WTC11 (cell line): Measurements from ENCODE around the gene LRMDA. TPM values are rescaled to one million over a fixed set of nuclear protein-coding genes. Genes with fewer than 3 reads are reported as not detected.

Experiments
- ATAC-seq: fragments of 200-7000 bp; cut with Tn5 transposase; 2 replicates; pipeline ENCODE4 v1.10.0; 2021; ENCODE audit warnings: mild to moderate bottlenecking, moderate library complexity
- CTCF ChIA-PET: fragments of 300-600 bp; sonication (Branson Sonifier 250); formaldehyde crosslinking; loops from one replicate; lab custom pipeline; 2021; ENCODE audit warnings: antibody characterized with exemption; lab: Charles Lee
- POLR2A ChIA-PET: fragments of 350-600 bp; sonication (Branson Sonifier 250); formaldehyde crosslinking; loops from one replicate; lab custom pipeline; 2021; ENCODE audit warnings: antibody characterized with exemption; lab: Charles Lee
- DNase-seq: peaks from one replicate; pipeline ENCODE4 v3.0.0; 2021; ENCODE audit warnings: low spot score
- H3K27ac Mint-ChIP-seq: 2 replicates; pipeline ENCODE4 v1.8.0; 2021; ENCODE audit warnings: mixed read lengths
- H3K27me3 Mint-ChIP-seq: 2 replicates; pipeline ENCODE4 v1.8.0; 2021; ENCODE audit warnings: low read depth, mild to moderate bottlenecking, moderate library complexity, mixed read lengths
- H3K36me3 Mint-ChIP-seq: 2 replicates; pipeline ENCODE4 v1.8.0; 2021; ENCODE audit warnings: mixed read lengths
- H3K4me1 Mint-ChIP-seq: 2 replicates; pipeline ENCODE4 v1.8.0; 2022; ENCODE audit warnings: mixed read lengths
- H3K4me3 Mint-ChIP-seq: 2 replicates; pipeline ENCODE4 v1.8.0; 2021; ENCODE audit warnings: mild to moderate bottlenecking, moderate library complexity, mixed read lengths
- H3K9me3 Mint-ChIP-seq: 2 replicates; pipeline ENCODE4 v1.8.0; 2021; ENCODE audit warnings: mixed read lengths
- CREB1 ChIP-seq: sonication (generic); formaldehyde crosslinking; IDR thresholded peaks from 2 replicates; pipeline ENCODE4 v1.8.0; 2023; ENCODE audit warnings: mild to moderate bottlenecking, missing genetic modification reagents
- E2F4 ChIP-seq: sonication (generic); formaldehyde crosslinking; IDR thresholded peaks from 2 replicates; pipeline ENCODE4 v1.8.1; 2022; ENCODE audit warnings: low read depth, mild to moderate bottlenecking, moderate library complexity, missing genetic modification reagents, borderline replicate concordance
- ESRRA ChIP-seq: sonication (generic); formaldehyde crosslinking; IDR thresholded peaks from 2 replicates; pipeline ENCODE4 v1.8.1; 2022; ENCODE audit warnings: mild to moderate bottlenecking, missing genetic modification reagents, borderline replicate concordance
- GABPB1 ChIP-seq: sonication (generic); formaldehyde crosslinking; IDR thresholded peaks from 2 replicates; pipeline ENCODE4 v1.8.1; 2023; ENCODE audit warnings: mild to moderate bottlenecking, missing genetic modification reagents
- GRHL2 ChIP-seq: fragments of 250-450 bp; sonication (Bioruptor Pico); IDR thresholded peaks from 2 replicates; pipeline ENCODE4 v1.8.0; 2022; ENCODE audit warnings: mild to moderate bottlenecking, moderate library complexity; ENCODE audit not compliant: insufficient replicate concordance, severe bottlenecking
- IRF2 ChIP-seq: sonication (generic); formaldehyde crosslinking; IDR thresholded peaks from 2 replicates; pipeline ENCODE4 v1.8.0; 2022; ENCODE audit warnings: low read depth, missing genetic modification reagents, borderline replicate concordance
- NFE2L1 ChIP-seq: sonication (generic); formaldehyde crosslinking; IDR thresholded peaks from 2 replicates; pipeline ENCODE4 v1.8.1; 2023; ENCODE audit warnings: missing genetic modification reagents
- NR2C2 ChIP-seq: sonication (generic); formaldehyde crosslinking; IDR thresholded peaks from 2 replicates; pipeline ENCODE4 v1.8.0; 2022; ENCODE audit warnings: mild to moderate bottlenecking, missing genetic modification reagents
- NR3C1 ChIP-seq: sonication (generic); formaldehyde crosslinking; conservative IDR thresholded peaks from 2 replicates; pipeline ENCODE4 v1.8.1; 2023; ENCODE audit warnings: low read depth, mild to moderate bottlenecking, missing genetic modification reagents
- PRRX2 ChIP-seq: fragments of 250-450 bp; sonication (Bioruptor Pico); IDR thresholded peaks from 2 replicates; pipeline ENCODE4 v1.8.0; 2021; ENCODE audit warnings: mild to moderate bottlenecking
- TCF7 ChIP-seq: sonication (generic); formaldehyde crosslinking; IDR thresholded peaks from 2 replicates; pipeline ENCODE4 v1.8.0; 2022; ENCODE audit warnings: mild to moderate bottlenecking, low read depth, missing genetic modification reagents, moderate library complexity
- USF1 ChIP-seq: sonication (generic); formaldehyde crosslinking; IDR thresholded peaks from 2 replicates; pipeline ENCODE4 v1.8.0; 2022; ENCODE audit warnings: mild to moderate bottlenecking, missing genetic modification reagents
- ZNF138 ChIP-seq: sonication (generic); formaldehyde crosslinking; conservative IDR thresholded peaks from 2 replicates; pipeline ENCODE4 v1.8.1; 2022; ENCODE audit warnings: mild to moderate bottlenecking, moderate library complexity, missing genetic modification reagents
- ZNF219 ChIP-seq: sonication (generic); formaldehyde crosslinking; IDR thresholded peaks from 2 replicates; pipeline ENCODE4 v1.8.0; 2023; ENCODE audit warnings: missing genetic modification reagents, mild to moderate bottlenecking, borderline replicate concordance
- total RNA-seq: library from RNA; stranded (reverse); gene quantifications from 3 replicates; pipeline ENCODE4 v1.2.3, GENCODE V29; 2021
- TF ChIP-seq, protein P1 (sequence below): sonication (generic); formaldehyde crosslinking; IDR thresholded peaks from 2 replicates; pipeline ENCODE4 v1.8.1; 2023; ENCODE audit warnings: mild to moderate bottlenecking, missing genetic modification reagents
- TF ChIP-seq, protein P2 (sequence below): sonication (generic); formaldehyde crosslinking; IDR thresholded peaks from 2 replicates; pipeline ENCODE4 v1.8.1; 2022; ENCODE audit warnings: missing genetic modification reagents, borderline replicate concordance
- TF ChIP-seq, protein P3 (sequence below): sonication (generic); formaldehyde crosslinking; IDR thresholded peaks from 2 replicates; pipeline ENCODE4 v1.8.0; 2022; ENCODE audit warnings: mild to moderate bottlenecking, missing genetic modification reagents
- TF ChIP-seq, protein P4 (sequence below): sonication (generic); formaldehyde crosslinking; IDR thresholded peaks from 2 replicates; pipeline ENCODE4 v1.8.0; 2023; ENCODE audit warnings: missing genetic modification reagents, mild to moderate bottlenecking, borderline replicate concordance
- TF ChIP-seq, protein P5 (sequence below): sonication (generic); formaldehyde crosslinking; IDR thresholded peaks from 2 replicates; pipeline ENCODE4 v1.8.1; 2023; ENCODE audit warnings: mild to moderate bottlenecking, missing genetic modification reagents
- TF ChIP-seq, protein P6 (sequence below): sonication (generic); formaldehyde crosslinking; IDR thresholded peaks from 2 replicates; pipeline ENCODE4 v1.8.1; 2022; ENCODE audit warnings: mild to moderate bottlenecking, moderate library complexity, missing genetic modification reagents
- TF ChIP-seq, protein P7 (sequence below): sonication (generic); formaldehyde crosslinking; IDR thresholded peaks from 2 replicates; pipeline ENCODE4 v1.8.0; 2023; ENCODE audit warnings: mild to moderate bottlenecking, missing genetic modification reagents

Gene LRMDA
- total RNA-seq, 1 experiment from 2014 or later, result 0.92 TPM

DNA sequence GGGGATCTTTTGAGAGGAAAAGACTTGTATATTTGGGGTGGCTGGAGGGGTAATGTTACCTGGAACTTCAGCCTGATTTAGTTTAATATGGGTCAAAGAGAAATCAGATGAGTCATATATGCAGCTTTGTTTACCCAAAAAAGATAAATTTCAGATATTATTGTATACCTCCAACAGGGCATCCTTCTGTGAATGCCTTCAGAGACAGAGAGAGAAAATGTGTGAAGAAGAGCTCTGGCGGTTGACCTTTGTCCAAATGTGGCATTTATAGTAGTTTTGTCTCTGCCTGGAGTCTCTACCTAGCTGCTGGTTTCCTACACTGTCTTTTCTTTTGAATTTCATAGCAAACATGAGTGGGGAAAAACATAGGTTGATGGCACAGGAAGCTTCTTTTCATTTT is 21.6 kb downstream of the LRMDA start (continued):
- TF ChIP-seq PRRX2 (CRISPR knock-in tag) (no peak), GRHL2 (CRISPR knock-in tag) (no peak), IRF2 (CRISPR knock-in tag) (no peak)

DNA sequence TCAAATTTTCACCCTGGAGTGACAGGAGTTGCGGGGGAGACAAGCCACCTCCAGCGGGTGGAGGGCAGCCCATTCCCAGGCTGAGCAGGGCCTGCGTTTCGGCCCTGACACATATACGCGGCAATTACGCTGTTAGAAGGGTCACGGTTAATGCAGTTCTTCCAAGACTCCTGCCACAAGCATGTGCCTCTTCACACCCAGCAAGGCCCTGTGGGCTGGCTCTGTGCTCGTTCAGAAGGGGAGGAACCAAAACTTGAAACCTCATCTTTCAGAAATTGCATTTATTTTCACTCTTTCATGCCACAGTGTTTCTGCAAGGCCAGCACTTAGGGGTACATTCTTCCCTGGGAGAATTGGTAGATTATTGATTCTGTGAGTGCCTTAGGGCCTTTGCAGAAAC is 24.7 kb downstream of the LRMDA start:
- Mint-ChIP-seq H3K4me3 (no peak overlapping the region), H3K27ac (no peak overlapping the region), H3K4me1 (peaks cover 47% of the 10 kb centered on the region), H3K27me3 (peaks cover 40% of the 10 kb centered on the region), H3K9me3 (no peaks in the 10 kb centered on the region), H3K36me3 (no peaks in the 10 kb centered on the region)
- CTCF ChIA-PET, result no interaction called here
- ATAC-seq (no peak), DNase-seq (no peak)
- POLR2A ChIA-PET, result no interaction called here
- TF ChIP-seq USF1 (CRISPR knock-in tag) (no peak), E2F4 (no peak), GABPB1 (no peak), NR3C1 (CRISPR knock-in tag) (no peak), ESRRA (no peak), NR2C2 (CRISPR knock-in tag) (no peak), ZNF138 (CRISPR knock-in tag) (no peak), ZNF219 (CRISPR knock-in tag) (no peak), TCF7 (CRISPR knock-in tag) (no peak), CREB1 (CRISPR knock-in tag) (no peak), NFE2L1 (no peak)
- TF ChIP-seq, protein P1, sequence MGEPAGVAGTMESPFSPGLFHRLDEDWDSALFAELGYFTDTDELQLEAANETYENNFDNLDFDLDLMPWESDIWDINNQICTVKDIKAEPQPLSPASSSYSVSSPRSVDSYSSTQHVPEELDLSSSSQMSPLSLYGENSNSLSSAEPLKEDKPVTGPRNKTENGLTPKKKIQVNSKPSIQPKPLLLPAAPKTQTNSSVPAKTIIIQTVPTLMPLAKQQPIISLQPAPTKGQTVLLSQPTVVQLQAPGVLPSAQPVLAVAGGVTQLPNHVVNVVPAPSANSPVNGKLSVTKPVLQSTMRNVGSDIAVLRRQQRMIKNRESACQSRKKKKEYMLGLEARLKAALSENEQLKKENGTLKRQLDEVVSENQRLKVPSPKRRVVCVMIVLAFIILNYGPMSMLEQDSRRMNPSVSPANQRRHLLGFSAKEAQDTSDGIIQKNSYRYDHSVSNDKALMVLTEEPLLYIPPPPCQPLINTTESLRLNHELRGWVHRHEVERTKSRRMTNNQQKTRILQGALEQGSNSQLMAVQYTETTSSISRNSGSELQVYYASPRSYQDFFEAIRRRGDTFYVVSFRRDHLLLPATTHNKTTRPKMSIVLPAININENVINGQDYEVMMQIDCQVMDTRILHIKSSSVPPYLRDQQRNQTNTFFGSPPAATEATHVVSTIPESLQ (CRISPR knock-in tag), result no peak
- TF ChIP-seq, protein P2, sequence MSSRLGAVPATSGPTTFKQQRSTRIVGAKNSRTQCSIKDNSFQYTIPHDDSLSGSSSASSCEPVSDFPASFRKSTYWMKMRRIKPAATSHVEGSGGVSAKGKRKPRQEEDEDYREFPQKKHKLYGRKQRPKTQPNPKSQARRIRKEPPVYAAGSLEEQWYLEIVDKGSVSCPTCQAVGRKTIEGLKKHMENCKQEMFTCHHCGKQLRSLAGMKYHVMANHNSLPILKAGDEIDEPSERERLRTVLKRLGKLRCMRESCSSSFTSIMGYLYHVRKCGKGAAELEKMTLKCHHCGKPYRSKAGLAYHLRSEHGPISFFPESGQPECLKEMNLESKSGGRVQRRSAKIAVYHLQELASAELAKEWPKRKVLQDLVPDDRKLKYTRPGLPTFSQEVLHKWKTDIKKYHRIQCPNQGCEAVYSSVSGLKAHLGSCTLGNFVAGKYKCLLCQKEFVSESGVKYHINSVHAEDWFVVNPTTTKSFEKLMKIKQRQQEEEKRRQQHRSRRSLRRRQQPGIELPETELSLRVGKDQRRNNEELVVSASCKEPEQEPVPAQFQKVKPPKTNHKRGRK, result no peak
- TF ChIP-seq, protein P3, sequence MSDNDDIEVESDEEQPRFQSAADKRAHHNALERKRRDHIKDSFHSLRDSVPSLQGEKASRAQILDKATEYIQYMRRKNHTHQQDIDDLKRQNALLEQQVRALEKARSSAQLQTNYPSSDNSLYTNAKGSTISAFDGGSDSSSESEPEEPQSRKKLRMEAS (CRISPR knock-in tag), result no peak
- TF ChIP-seq, protein P4, sequence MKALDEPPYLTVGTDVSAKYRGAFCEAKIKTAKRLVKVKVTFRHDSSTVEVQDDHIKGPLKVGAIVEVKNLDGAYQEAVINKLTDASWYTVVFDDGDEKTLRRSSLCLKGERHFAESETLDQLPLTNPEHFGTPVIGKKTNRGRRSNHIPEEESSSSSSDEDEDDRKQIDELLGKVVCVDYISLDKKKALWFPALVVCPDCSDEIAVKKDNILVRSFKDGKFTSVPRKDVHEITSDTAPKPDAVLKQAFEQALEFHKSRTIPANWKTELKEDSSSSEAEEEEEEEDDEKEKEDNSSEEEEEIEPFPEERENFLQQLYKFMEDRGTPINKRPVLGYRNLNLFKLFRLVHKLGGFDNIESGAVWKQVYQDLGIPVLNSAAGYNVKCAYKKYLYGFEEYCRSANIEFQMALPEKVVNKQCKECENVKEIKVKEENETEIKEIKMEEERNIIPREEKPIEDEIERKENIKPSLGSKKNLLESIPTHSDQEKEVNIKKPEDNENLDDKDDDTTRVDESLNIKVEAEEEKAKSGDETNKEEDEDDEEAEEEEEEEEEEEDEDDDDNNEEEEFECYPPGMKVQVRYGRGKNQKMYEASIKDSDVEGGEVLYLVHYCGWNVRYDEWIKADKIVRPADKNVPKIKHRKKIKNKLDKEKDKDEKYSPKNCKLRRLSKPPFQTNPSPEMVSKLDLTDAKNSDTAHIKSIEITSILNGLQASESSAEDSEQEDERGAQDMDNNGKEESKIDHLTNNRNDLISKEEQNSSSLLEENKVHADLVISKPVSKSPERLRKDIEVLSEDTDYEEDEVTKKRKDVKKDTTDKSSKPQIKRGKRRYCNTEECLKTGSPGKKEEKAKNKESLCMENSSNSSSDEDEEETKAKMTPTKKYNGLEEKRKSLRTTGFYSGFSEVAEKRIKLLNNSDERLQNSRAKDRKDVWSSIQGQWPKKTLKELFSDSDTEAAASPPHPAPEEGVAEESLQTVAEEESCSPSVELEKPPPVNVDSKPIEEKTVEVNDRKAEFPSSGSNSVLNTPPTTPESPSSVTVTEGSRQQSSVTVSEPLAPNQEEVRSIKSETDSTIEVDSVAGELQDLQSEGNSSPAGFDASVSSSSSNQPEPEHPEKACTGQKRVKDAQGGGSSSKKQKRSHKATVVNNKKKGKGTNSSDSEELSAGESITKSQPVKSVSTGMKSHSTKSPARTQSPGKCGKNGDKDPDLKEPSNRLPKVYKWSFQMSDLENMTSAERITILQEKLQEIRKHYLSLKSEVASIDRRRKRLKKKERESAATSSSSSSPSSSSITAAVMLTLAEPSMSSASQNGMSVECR (CRISPR knock-in tag), result no peak
- TF ChIP-seq, protein P5, sequence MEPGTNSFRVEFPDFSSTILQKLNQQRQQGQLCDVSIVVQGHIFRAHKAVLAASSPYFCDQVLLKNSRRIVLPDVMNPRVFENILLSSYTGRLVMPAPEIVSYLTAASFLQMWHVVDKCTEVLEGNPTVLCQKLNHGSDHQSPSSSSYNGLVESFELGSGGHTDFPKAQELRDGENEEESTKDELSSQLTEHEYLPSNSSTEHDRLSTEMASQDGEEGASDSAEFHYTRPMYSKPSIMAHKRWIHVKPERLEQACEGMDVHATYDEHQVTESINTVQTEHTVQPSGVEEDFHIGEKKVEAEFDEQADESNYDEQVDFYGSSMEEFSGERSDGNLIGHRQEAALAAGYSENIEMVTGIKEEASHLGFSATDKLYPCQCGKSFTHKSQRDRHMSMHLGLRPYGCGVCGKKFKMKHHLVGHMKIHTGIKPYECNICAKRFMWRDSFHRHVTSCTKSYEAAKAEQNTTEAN, result no peak
- TF ChIP-seq, protein P6, sequence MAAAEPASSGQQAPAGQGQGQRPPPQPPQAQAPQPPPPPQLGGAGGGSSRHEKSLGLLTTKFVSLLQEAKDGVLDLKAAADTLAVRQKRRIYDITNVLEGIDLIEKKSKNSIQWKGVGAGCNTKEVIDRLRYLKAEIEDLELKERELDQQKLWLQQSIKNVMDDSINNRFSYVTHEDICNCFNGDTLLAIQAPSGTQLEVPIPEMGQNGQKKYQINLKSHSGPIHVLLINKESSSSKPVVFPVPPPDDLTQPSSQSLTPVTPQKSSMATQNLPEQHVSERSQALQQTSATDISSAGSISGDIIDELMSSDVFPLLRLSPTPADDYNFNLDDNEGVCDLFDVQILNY (CRISPR knock-in tag), result no peak
- TF ChIP-seq, protein P7, sequence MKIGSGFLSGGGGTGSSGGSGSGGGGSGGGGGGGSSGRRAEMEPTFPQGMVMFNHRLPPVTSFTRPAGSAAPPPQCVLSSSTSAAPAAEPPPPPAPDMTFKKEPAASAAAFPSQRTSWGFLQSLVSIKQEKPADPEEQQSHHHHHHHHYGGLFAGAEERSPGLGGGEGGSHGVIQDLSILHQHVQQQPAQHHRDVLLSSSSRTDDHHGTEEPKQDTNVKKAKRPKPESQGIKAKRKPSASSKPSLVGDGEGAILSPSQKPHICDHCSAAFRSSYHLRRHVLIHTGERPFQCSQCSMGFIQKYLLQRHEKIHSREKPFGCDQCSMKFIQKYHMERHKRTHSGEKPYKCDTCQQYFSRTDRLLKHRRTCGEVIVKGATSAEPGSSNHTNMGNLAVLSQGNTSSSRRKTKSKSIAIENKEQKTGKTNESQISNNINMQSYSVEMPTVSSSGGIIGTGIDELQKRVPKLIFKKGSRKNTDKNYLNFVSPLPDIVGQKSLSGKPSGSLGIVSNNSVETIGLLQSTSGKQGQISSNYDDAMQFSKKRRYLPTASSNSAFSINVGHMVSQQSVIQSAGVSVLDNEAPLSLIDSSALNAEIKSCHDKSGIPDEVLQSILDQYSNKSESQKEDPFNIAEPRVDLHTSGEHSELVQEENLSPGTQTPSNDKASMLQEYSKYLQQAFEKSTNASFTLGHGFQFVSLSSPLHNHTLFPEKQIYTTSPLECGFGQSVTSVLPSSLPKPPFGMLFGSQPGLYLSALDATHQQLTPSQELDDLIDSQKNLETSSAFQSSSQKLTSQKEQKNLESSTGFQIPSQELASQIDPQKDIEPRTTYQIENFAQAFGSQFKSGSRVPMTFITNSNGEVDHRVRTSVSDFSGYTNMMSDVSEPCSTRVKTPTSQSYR (CRISPR knock-in tag), result no peak
